NT2/D1 (cell line): ENCODE measurements around the gene TSPAN2.

Experiments used
- YY1 ChIP-seq: IDR thresholded peaks from 2 replicates; pipeline ENCODE4 v1.6.1; 2011; ENCODE audit not compliant: insufficient read length, insufficient read depth
- ZNF274 ChIP-seq: IDR thresholded peaks from 2 replicates; pipeline ENCODE4 v1.6.1; 2011; ENCODE audit warnings: mild to moderate bottlenecking, low read depth, low read length

DNA sequence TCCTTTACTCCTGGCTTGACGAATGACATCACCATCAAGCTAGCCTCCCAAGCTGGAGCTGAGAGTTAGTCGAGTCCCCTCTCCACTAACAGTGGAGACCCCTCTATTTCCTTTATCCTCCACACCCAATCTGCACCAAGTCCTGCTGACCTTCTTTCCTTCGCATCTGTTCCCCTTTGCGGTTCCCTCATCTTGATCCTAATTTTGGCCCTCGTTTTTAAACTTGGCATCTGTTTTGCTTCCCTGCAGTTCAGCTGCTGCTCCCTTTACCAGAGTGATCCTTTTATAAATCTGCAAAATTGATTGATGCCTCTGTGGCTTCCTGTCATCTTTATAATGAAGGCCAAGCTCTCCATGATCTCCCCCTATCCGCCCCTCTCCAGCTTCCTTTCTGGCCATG is 49.0 kb upstream of the TSPAN2 start:
- TF ChIP-seq ZNF274 = no peak
- TF ChIP-seq YY1 = no peak
